Mammary epithelial cell (primary cell): Measurements from ENCODE around the gene TCF12.

Source experiments
- EZH2 ChIP-seq: IDR thresholded peaks from 2 replicates; pipeline ENCODE4 v1.6.1; 2012; ENCODE audit warnings: low read length, inconsistent platforms, borderline replicate concordance
- TF ChIP-seq, protein P1 (sequence below), 2 donors: IDR thresholded peaks in 1 of 2; conservative IDR thresholded peaks in 1 of 2; 2 replicates each; pipeline ENCODE4 v1.5.1; 2011 to 2012; ENCODE audit warnings: inconsistent platforms in 2 of 2, low read length in 2 of 2, mild to moderate bottlenecking in 2 of 2, control low read depth in 1 of 2, low read depth in 1 of 2; ENCODE audit not compliant: insufficient read depth in 1 of 2; ENCODE audit errors: extremely low read depth in 1 of 2

DNA sequence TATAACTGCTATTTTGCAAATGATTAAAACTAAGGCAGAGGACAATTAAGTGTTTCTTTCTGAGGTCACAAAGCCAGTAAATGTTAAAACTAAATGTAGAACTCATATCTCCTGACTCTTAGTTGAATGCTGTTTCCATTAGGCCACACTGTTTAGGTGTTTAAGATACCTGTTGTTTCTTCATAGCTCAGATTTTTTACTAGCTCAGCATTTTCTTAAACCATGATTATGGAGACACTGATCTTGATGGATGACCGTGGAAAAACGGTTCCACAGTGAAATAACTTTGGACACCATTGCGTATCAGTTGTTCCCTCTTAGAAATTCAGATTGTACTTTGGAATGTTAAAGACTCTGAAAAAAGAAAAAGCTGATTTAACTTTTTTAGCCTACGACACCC, 177.5 kb downstream of the TCF12 start:
- TF ChIP-seq, protein P1, sequence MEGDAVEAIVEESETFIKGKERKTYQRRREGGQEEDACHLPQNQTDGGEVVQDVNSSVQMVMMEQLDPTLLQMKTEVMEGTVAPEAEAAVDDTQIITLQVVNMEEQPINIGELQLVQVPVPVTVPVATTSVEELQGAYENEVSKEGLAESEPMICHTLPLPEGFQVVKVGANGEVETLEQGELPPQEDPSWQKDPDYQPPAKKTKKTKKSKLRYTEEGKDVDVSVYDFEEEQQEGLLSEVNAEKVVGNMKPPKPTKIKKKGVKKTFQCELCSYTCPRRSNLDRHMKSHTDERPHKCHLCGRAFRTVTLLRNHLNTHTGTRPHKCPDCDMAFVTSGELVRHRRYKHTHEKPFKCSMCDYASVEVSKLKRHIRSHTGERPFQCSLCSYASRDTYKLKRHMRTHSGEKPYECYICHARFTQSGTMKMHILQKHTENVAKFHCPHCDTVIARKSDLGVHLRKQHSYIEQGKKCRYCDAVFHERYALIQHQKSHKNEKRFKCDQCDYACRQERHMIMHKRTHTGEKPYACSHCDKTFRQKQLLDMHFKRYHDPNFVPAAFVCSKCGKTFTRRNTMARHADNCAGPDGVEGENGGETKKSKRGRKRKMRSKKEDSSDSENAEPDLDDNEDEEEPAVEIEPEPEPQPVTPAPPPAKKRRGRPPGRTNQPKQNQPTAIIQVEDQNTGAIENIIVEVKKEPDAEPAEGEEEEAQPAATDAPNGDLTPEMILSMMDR (conservative IDR thresholded peaks at IDR 0.05 in 1 of 2, IDR thresholded peaks at IDR 0.05 in 1 of 2; ENCODE audit: extremely low read depth in 1 of 2, insufficient read depth in 1 of 2, low read depth in 1 of 2, low read length in 2 of 2) = no peak
- no peak for TF ChIP-seq EZH2
